ENCODE measurements around the gene CHAC2. TPM values are rescaled to one million over a fixed set of nuclear protein-coding genes. Genes with fewer than 3 reads are reported as not detected.
A peak's percentile ranks its signal among the peaks of the same experiment; 100 is the strongest.

The CHAC2 gene
- total and polyA plus RNA-seq, 2 of the 13 experiments (the other 11 are each of a cell fraction or from before 2014, with no cell fraction given): 1.7 to 10.7 TPM

DNA sequence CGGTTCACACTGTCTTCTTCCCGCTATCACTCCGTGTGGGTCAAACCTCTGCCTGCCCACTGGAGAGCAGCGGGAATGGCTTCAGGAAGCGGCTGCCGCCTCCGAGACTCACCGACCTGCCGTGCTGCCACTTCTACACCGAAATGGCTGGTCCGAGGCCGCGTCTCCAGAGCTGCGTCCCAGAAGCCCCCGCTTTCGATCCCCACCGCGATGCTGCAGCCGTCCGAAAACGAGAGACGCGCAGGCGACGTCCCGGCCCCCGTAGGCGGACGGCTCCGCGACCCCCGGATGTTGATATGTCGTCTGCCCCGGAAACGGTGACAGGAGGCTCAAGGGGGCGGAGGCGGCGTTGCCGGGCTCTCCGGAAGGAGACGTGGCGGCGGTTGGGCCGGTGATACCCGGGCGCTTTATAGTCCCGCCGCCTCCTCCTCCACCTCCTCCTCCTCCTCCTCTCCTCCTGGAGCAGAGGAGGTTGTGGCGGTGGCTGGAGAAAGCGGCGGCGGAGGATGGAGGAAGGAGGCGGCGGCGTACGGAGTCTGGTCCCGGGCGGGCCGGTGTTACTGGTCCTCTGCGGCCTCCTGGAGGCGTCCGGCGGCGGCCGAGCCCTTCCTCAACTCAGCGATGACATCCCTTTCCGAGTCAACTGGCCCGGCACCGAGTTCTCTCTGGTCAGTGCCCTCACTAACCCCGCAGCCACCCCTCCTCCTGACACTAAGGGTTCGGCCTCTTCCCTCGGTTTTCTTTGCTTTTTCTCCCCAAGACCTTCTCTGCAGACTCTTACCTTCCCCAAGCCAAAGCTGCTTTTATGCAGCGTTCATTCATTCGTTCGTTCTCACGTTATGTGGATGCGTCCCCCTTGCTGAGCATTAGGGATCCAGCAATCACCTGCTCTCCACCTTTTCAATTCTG, 19.4 kb downstream of the CHAC2 start, which contains the start of the genes ASB3 and ERLEC1 (continued):
- TF ChIP-seq, protein P1, sequence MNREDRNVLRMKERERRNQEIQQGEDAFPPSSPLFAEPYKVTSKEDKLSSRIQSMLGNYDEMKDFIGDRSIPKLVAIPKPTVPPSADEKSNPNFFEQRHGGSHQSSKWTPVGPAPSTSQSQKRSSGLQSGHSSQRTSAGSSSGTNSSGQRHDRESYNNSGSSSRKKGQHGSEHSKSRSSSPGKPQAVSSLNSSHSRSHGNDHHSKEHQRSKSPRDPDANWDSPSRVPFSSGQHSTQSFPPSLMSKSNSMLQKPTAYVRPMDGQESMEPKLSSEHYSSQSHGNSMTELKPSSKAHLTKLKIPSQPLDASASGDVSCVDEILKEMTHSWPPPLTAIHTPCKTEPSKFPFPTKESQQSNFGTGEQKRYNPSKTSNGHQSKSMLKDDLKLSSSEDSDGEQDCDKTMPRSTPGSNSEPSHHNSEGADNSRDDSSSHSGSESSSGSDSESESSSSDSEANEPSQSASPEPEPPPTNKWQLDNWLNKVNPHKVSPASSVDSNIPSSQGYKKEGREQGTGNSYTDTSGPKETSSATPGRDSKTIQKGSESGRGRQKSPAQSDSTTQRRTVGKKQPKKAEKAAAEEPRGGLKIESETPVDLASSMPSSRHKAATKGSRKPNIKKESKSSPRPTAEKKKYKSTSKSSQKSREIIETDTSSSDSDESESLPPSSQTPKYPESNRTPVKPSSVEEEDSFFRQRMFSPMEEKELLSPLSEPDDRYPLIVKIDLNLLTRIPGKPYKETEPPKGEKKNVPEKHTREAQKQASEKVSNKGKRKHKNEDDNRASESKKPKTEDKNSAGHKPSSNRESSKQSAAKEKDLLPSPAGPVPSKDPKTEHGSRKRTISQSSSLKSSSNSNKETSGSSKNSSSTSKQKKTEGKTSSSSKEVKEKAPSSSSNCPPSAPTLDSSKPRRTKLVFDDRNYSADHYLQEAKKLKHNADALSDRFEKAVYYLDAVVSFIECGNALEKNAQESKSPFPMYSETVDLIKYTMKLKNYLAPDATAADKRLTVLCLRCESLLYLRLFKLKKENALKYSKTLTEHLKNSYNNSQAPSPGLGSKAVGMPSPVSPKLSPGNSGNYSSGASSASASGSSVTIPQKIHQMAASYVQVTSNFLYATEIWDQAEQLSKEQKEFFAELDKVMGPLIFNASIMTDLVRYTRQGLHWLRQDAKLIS (CRISPR knock-in tag; IDR thresholded peaks at IDR 0.05): no peak
- TF ChIP-seq, protein P2, sequence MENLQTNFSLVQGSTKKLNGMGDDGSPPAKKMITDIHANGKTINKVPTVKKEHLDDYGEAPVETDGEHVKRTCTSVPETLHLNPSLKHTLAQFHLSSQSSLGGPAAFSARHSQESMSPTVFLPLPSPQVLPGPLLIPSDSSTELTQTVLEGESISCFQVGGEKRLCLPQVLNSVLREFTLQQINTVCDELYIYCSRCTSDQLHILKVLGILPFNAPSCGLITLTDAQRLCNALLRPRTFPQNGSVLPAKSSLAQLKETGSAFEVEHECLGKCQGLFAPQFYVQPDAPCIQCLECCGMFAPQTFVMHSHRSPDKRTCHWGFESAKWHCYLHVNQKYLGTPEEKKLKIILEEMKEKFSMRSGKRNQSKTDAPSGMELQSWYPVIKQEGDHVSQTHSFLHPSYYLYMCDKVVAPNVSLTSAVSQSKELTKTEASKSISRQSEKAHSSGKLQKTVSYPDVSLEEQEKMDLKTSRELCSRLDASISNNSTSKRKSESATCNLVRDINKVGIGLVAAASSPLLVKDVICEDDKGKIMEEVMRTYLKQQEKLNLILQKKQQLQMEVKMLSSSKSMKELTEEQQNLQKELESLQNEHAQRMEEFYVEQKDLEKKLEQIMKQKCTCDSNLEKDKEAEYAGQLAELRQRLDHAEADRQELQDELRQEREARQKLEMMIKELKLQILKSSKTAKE (CRISPR knock-in tag; IDR thresholded peaks at IDR 0.05; ENCODE audit: borderline replicate concordance): peak; percentile 63; the same call in 1 of the 2 replicates
- TF ChIP-seq ZNF496 (CRISPR knock-in tag; IDR thresholded peaks at IDR 0.05; ENCODE audit: insufficient replicate concordance): no peak
- TF ChIP-seq SUZ12 (IDR thresholded peaks at IDR 0.05; ENCODE audit: low read depth, low read length): no peak
- TF ChIP-seq, protein P3, sequence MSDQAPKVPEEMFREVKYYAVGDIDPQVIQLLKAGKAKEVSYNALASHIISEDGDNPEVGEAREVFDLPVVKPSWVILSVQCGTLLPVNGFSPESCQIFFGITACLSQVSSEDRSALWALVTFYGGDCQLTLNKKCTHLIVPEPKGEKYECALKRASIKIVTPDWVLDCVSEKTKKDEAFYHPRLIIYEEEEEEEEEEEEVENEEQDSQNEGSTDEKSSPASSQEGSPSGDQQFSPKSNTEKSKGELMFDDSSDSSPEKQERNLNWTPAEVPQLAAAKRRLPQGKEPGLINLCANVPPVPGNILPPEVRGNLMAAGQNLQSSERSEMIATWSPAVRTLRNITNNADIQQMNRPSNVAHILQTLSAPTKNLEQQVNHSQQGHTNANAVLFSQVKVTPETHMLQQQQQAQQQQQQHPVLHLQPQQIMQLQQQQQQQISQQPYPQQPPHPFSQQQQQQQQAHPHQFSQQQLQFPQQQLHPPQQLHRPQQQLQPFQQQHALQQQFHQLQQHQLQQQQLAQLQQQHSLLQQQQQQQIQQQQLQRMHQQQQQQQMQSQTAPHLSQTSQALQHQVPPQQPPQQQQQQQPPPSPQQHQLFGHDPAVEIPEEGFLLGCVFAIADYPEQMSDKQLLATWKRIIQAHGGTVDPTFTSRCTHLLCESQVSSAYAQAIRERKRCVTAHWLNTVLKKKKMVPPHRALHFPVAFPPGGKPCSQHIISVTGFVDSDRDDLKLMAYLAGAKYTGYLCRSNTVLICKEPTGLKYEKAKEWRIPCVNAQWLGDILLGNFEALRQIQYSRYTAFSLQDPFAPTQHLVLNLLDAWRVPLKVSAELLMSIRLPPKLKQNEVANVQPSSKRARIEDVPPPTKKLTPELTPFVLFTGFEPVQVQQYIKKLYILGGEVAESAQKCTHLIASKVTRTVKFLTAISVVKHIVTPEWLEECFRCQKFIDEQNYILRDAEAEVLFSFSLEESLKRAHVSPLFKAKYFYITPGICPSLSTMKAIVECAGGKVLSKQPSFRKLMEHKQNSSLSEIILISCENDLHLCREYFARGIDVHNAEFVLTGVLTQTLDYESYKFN (CRISPR knock-in tag; conservative IDR thresholded peaks at IDR 0.05): peak; percentile 82
- no peak for TF ChIP-seq SSRP1 (CRISPR knock-in tag; IDR thresholded peaks at IDR 0.05)
- TF ChIP-seq, protein P4, sequence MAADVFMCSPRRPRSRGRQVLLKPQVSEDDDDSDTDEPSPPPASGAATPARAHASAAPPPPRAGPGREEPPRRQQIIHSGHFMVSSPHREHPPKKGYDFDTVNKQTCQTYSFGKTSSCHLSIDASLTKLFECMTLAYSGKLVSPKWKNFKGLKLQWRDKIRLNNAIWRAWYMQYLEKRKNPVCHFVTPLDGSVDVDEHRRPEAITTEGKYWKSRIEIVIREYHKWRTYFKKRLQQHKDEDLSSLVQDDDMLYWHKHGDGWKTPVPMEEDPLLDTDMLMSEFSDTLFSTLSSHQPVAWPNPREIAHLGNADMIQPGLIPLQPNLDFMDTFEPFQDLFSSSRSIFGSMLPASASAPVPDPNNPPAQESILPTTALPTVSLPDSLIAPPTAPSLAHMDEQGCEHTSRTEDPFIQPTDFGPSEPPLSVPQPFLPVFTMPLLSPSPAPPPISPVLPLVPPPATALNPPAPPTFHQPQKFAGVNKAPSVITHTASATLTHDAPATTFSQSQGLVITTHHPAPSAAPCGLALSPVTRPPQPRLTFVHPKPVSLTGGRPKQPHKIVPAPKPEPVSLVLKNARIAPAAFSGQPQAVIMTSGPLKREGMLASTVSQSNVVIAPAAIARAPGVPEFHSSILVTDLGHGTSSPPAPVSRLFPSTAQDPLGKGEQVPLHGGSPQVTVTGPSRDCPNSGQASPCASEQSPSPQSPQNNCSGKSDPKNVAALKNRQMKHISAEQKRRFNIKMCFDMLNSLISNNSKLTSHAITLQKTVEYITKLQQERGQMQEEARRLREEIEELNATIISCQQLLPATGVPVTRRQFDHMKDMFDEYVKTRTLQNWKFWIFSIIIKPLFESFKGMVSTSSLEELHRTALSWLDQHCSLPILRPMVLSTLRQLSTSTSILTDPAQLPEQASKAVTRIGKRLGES (CRISPR knock-in tag; IDR thresholded peaks at IDR 0.05; ENCODE audit: borderline replicate concordance): 0 out of 2 replicates have a peak, but pooled peaks have one; percentile 60
- 0 out of 2 replicates have a peak, but pooled peaks have one; percentile 24 for TF ChIP-seq TEAD2 (CRISPR knock-in tag; IDR thresholded peaks at IDR 0.05)
- TF ChIP-seq CBX1 (IDR thresholded peaks at IDR 0.05; ENCODE audit: low read depth): peak; percentile 74
- peak; percentile 98 for TF ChIP-seq ZNF224 (CRISPR knock-in tag; IDR thresholded peaks at IDR 0.05)
- TF ChIP-seq ZNF441 (CRISPR knock-in tag; IDR thresholded peaks at IDR 0.05; ENCODE audit: borderline replicate concordance): peak; percentile 7
- TF ChIP-seq THAP11 (CRISPR knock-in tag; IDR thresholded peaks at IDR 0.05): peak; percentile 97
- TF ChIP-seq, protein P5, sequence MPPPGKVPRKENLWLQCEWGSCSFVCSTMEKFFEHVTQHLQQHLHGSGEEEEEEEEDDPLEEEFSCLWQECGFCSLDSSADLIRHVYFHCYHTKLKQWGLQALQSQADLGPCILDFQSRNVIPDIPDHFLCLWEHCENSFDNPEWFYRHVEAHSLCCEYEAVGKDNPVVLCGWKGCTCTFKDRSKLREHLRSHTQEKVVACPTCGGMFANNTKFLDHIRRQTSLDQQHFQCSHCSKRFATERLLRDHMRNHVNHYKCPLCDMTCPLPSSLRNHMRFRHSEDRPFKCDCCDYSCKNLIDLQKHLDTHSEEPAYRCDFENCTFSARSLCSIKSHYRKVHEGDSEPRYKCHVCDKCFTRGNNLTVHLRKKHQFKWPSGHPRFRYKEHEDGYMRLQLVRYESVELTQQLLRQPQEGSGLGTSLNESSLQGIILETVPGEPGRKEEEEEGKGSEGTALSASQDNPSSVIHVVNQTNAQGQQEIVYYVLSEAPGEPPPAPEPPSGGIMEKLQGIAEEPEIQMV (CRISPR knock-in tag; IDR thresholded peaks at IDR 0.05; ENCODE audit: low read depth): peak; percentile 74; the same call in 1 of the 2 replicates
